ENCODE results near the gene IMPDH2.

The IMPDH2 gene

GRCh38 chr3:49028673-49029562 lies at the start of gene IMPDH2:
Gene IMPDH2, minus strand, starts transcription at chr3:49029398. Its CDS starts 48 bp downstream, at chr3:49029350.
- TF ChIP-seq CTCF (conservative IDR thresholded peaks at IDR 0.05; ENCODE audit: low read length), result no peak
- peak; percentile 90 for DNase-seq (ENCODE audit: low read depth)
- peak within 1 kb of the TSS; percentile 97 for H3K4me3 ChIP-seq (ENCODE audit: low read length)

- DNase-seq (ENCODE audit: low read depth), result no peak
- TF ChIP-seq CTCF (conservative IDR thresholded peaks at IDR 0.05; ENCODE audit: low read length), result no peak
- H3K4me3 ChIP-seq (ENCODE audit: low read length), result no peak overlapping the region
Measured at GRCh38 chr3:49076646-49077045, 47.4 kb upstream of the IMPDH2 start.

GRCh38 chr3:49076116-49076515 lies 46.9 kb upstream of the IMPDH2 start:
- no peak overlapping the region for H3K4me3 ChIP-seq (ENCODE audit: low read length)
- no peak for DNase-seq (ENCODE audit: low read depth)
- TF ChIP-seq CTCF (conservative IDR thresholded peaks at IDR 0.05; ENCODE audit: low read length), result no peak

GRCh38 chr3:49058011-49058410 lies 28.8 kb upstream of the IMPDH2 start:
- no peak overlapping the region for H3K4me3 ChIP-seq (ENCODE audit: low read length)
- no peak for TF ChIP-seq CTCF (conservative IDR thresholded peaks at IDR 0.05; ENCODE audit: low read length)

GRCh38 chr3:49057268-49057667 lies 28.1 kb upstream of the IMPDH2 start:
- no peak overlapping the region for H3K4me3 ChIP-seq (ENCODE audit: low read length)
- no peak for TF ChIP-seq CTCF (conservative IDR thresholded peaks at IDR 0.05; ENCODE audit: low read length)
- no peak for DNase-seq (ENCODE audit: low read depth)

More at GRCh38 chr3:49058011-49058410, 28.8 kb upstream of the IMPDH2 start:
- no peak for DNase-seq (ENCODE audit: low read depth)

- no peak for TF ChIP-seq CTCF (conservative IDR thresholded peaks at IDR 0.05; ENCODE audit: low read length)
- H3K4me3 ChIP-seq (ENCODE audit: low read length), result no peak overlapping the region
- no peak for DNase-seq (ENCODE audit: low read depth)
Measured at GRCh38 chr3:49054344-49054862, 25.2 kb upstream of the IMPDH2 start.

GRCh38 chr3:49053543-49053942 lies 24.3 kb upstream of the IMPDH2 start:
- no peak overlapping the region for H3K4me3 ChIP-seq (ENCODE audit: low read length)

More at GRCh38 chr3:49053543-49053942, 24.3 kb upstream of the IMPDH2 start:
- no peak for DNase-seq (ENCODE audit: low read depth)
- TF ChIP-seq CTCF (conservative IDR thresholded peaks at IDR 0.05; ENCODE audit: low read length), result no peak

All from AG10803 (cell line).